Mesenchymal stem cell (in vitro differentiated cells and primary cell): ENCODE data around the gene PPP1R13L.

Experiments
- DNase-seq: peaks from one replicate; pipeline ENCODE4 v3.0.0-alpha.2; 2013
- H2AFZ ChIP-seq: one replicate; pipeline ENCODE4 v1.6.1; 2013; ENCODE audit warnings: low read depth, mild to moderate bottlenecking, control low read depth, inconsistent platforms, low read length, moderate library complexity
- H2AK5ac ChIP-seq: 2 replicates; pipeline ENCODE4 v1.6.1; 2013; ENCODE audit warnings: low read length, moderate library complexity, mild to moderate bottlenecking, inconsistent platforms; ENCODE audit not compliant: severe bottlenecking
- H2BK120ac ChIP-seq: one replicate; pipeline ENCODE4 v1.6.1; 2013; ENCODE audit warnings: low read depth, mild to moderate bottlenecking, inconsistent platforms, low read length, moderate library complexity
- H2BK12ac ChIP-seq, 2 experiments: one replicate each; pipeline ENCODE4 v1.6.1; 2013; ENCODE audit warnings: inconsistent platforms in 2 of 2, low read length in 2 of 2, mild to moderate bottlenecking in 2 of 2, moderate library complexity in 2 of 2, control low read depth in 1 of 2
- H2BK15ac ChIP-seq: one replicate; pipeline ENCODE4 v1.6.1; 2013; ENCODE audit warnings: mild to moderate bottlenecking, low read depth, inconsistent platforms; ENCODE audit not compliant: poor library complexity, severe bottlenecking
- H2BK5ac ChIP-seq: 2 replicates; pipeline ENCODE4 v1.6.1; 2013; ENCODE audit warnings: low read depth, mild to moderate bottlenecking, low read length, control low read depth, inconsistent platforms; ENCODE audit not compliant: poor library complexity, severe bottlenecking
- H3K14ac ChIP-seq, 2 experiments: one replicate each; pipeline ENCODE4 v1.6.1; 2013; ENCODE audit warnings: inconsistent platforms in 2 of 2, low read length in 2 of 2, control low read depth in 1 of 2, mild to moderate bottlenecking in 1 of 2, moderate library complexity in 1 of 2
- H3K18ac ChIP-seq, 2 experiments: one replicate each; pipeline ENCODE4 v1.6.1; 2013; ENCODE audit warnings: inconsistent platforms in 2 of 2, low read length in 2 of 2, control low read depth in 1 of 2, low read depth in 1 of 2, mild to moderate bottlenecking in 1 of 2
- H3K23ac ChIP-seq, 2 experiments: one replicate each; pipeline ENCODE4 v1.6.1; 2013; ENCODE audit warnings: inconsistent platforms in 2 of 2, low read length in 2 of 2, mild to moderate bottlenecking in 2 of 2, moderate library complexity in 2 of 2, control low read depth in 1 of 2
- H3K27ac ChIP-seq: 2 replicates; pipeline ENCODE4 v1.5.1; 2013; ENCODE audit warnings: mild to moderate bottlenecking, moderate library complexity, low read length, control low read depth, inconsistent platforms; ENCODE audit not compliant: poor library complexity, severe bottlenecking
- H3K27me3 ChIP-seq, 2 experiments: 2 replicates each; pipeline versions ENCODE4 v1.6.1 to v1.7.0; 2013; ENCODE audit warnings: low read length in 2 of 2, mild to moderate bottlenecking in 2 of 2, moderate library complexity in 2 of 2, control low read depth in 1 of 2, inconsistent platforms in 1 of 2; ENCODE audit not compliant: control insufficient read depth in 1 of 2, insufficient read depth in 1 of 2
- H3K36me3 ChIP-seq, 2 experiments: 2 replicates each; pipeline versions ENCODE4 v1.6.1 to v1.7.0; 2013; ENCODE audit warnings: low read length in 2 of 2, control low read depth in 1 of 2, inconsistent platforms in 1 of 2, low read depth in 1 of 2, mild to moderate bottlenecking in 1 of 2; ENCODE audit not compliant: insufficient read depth in 2 of 2, control insufficient read depth in 1 of 2
- H3K4ac ChIP-seq, 2 experiments: one replicate each; pipeline ENCODE4 v1.6.1; 2013; ENCODE audit warnings: inconsistent platforms in 2 of 2, low read length in 2 of 2, mild to moderate bottlenecking in 2 of 2, moderate library complexity in 2 of 2, control low read depth in 1 of 2, low read depth in 1 of 2
- H3K4me1 ChIP-seq: 2 replicates; pipeline ENCODE4 v1.6.1; 2013; ENCODE audit warnings: low read depth, low read length, control low read depth; ENCODE audit not compliant: control insufficient read depth, insufficient read depth
- H3K4me2 ChIP-seq: 2 replicates; pipeline ENCODE4 v1.6.1; 2013; ENCODE audit warnings: low read length, mild to moderate bottlenecking, inconsistent platforms; ENCODE audit not compliant: poor library complexity, severe bottlenecking
- H3K4me3 ChIP-seq, 2 experiments: 2 replicates each; pipeline versions ENCODE4 v1.5.1 to v1.7.0; 2013; ENCODE audit warnings: low read length in 2 of 2, mild to moderate bottlenecking in 2 of 2, control low read depth in 1 of 2, low read depth in 1 of 2; ENCODE audit not compliant: insufficient read depth in 1 of 2
- H3K79me1 ChIP-seq: replicated peaks from 2 replicates; pipeline ENCODE4 v1.6.1; 2013; ENCODE audit warnings: mild to moderate bottlenecking, control low read depth, low read length, inconsistent platforms; ENCODE audit not compliant: poor library complexity, severe bottlenecking
- H3K9ac ChIP-seq: 2 replicates; pipeline ENCODE4 v1.7.0; 2013; ENCODE audit warnings: mild to moderate bottlenecking, low read length, moderate library complexity
- H3K9me3 ChIP-seq: 2 replicates; pipeline ENCODE4 v1.7.0; 2013; ENCODE audit warnings: mild to moderate bottlenecking, low read length; ENCODE audit not compliant: control insufficient read depth
- H4K8ac ChIP-seq: one replicate; pipeline ENCODE4 v1.6.1; 2013; ENCODE audit warnings: inconsistent platforms, mild to moderate bottlenecking, low read length, moderate library complexity
- H4K91ac ChIP-seq: one replicate; pipeline ENCODE4 v1.6.1; 2013; ENCODE audit warnings: mild to moderate bottlenecking, low read length, inconsistent platforms
- WGBS: methylation state at CpG from one replicate; pipeline ENCODE4 v1.1.7; 2013; ENCODE audit warnings: mixed read lengths; 5-methylcytosine and 5-hydroxymethylcytosine counted together

Gene PPP1R13L

GRCh38 chr19:45357445-45357783, 47.5 kb downstream of the PPP1R13L start:
- no peak overlapping the region for H2BK12ac ChIP-seq
- WGBS, result 95% methylated on average over 11 of the region's 11 CpGs

GRCh38 chr19:45356760-45357444, 48.0 kb downstream of the PPP1R13L start:
- Histone ChIP-seq H4K8ac (no peak overlapping the region), H3K9me3 (no peaks in the 10 kb centered on the region), H2BK12ac (no peak overlapping the region), H3K4ac (no peak overlapping the region), H2AK5ac (no peak overlapping the region), H3K36me3 (peaks cover 79 to 86% of the 10 kb centered on the region in 2 experiments), H3K27me3 (no peaks in the 10 kb centered on the region), H3K27ac (no peak overlapping the region), H3K4me1 (no peaks in the 10 kb centered on the region), H3K18ac (no peak overlapping the region), H2BK5ac (no peak overlapping the region), H3K4me2 (no peak overlapping the region), H3K23ac (no peak overlapping the region), H2BK120ac (no peak overlapping the region), H3K79me1 (peaks cover 29% of the 10 kb centered on the region), H3K9ac (no peak overlapping the region), H4K91ac (no peak overlapping the region), H2BK15ac (no peak overlapping the region), H2AFZ (no peak overlapping the region), H3K14ac (no peak overlapping the region), H3K4me3 (no peak overlapping the region)
- DNase-seq, result no peak
- WGBS, result 94% methylated on average over 18 of the region's 20 CpGs

More at GRCh38 chr19:45357445-45357783, 47.5 kb downstream of the PPP1R13L start:
- Histone ChIP-seq H3K4ac (no peak overlapping the region), H3K4me1 (no peaks in the 10 kb centered on the region), H2BK15ac (no peak overlapping the region), H2AFZ (no peak overlapping the region), H2AK5ac (no peak overlapping the region), H3K9ac (no peak overlapping the region), H3K4me2 (no peak overlapping the region), H3K18ac (no peak overlapping the region), H4K8ac (no peak overlapping the region), H3K27me3 (no peaks in the 10 kb centered on the region), H3K27ac (no peak overlapping the region), H3K9me3 (no peaks in the 10 kb centered on the region), H4K91ac (no peak overlapping the region), H3K36me3 (peaks cover 79 to 86% of the 10 kb centered on the region in 2 experiments), H3K79me1 (peaks cover 32% of the 10 kb centered on the region), H3K4me3 (no peak overlapping the region), H2BK120ac (no peak overlapping the region), H3K14ac (no peak overlapping the region), H2BK5ac (no peak overlapping the region), H3K23ac (no peak overlapping the region)
- DNase-seq, result no peak

- Histone ChIP-seq H4K91ac (no peak overlapping the region), H3K4me1 (no peaks in the 10 kb centered on the region), H4K8ac (no peak overlapping the region), H3K23ac (no peak overlapping the region), H3K4ac (no peak overlapping the region), H3K27me3 (no peaks in the 10 kb centered on the region), H3K4me2 (no peak overlapping the region), H3K9ac (no peak overlapping the region), H3K18ac (no peak overlapping the region), H3K79me1 (peaks cover 24% of the 10 kb centered on the region), H2AK5ac (no peak overlapping the region), H2BK12ac (no peak overlapping the region), H2AFZ (no peak overlapping the region), H3K14ac (no peak overlapping the region), H3K27ac (no peak overlapping the region), H2BK5ac (no peak overlapping the region), H3K36me3 (peaks cover 81 to 86% of the 10 kb centered on the region in 2 experiments), H3K4me3 (no peak overlapping the region), H3K9me3 (no peaks in the 10 kb centered on the region), H2BK120ac (no peak overlapping the region), H2BK15ac (no peak overlapping the region)
- 98% methylated on average over 9 of the region's 9 CpGs for WGBS
- no peak for DNase-seq
Measured at GRCh38 chr19:45355910-45356309, 49.0 kb downstream of the PPP1R13L start.

GRCh38 chr19:45355402-45355801, 49.5 kb downstream of the PPP1R13L start:
- Histone ChIP-seq H2BK12ac (no peak overlapping the region), H2AFZ (no peak overlapping the region), H3K23ac (no peak overlapping the region), H2AK5ac (no peak overlapping the region), H3K9me3 (no peaks in the 10 kb centered on the region), H3K18ac (no peak overlapping the region), H3K4me2 (no peak overlapping the region), H2BK15ac (no peak overlapping the region), H4K91ac (no peak overlapping the region), H3K27me3 (no peaks in the 10 kb centered on the region), H2BK120ac (no peak overlapping the region), H4K8ac (no peak overlapping the region), H3K79me1 (peaks cover 24% of the 10 kb centered on the region), H3K4ac (no peak overlapping the region), H3K36me3 (peaks cover 84 to 91% of the 10 kb centered on the region in 2 experiments), H2BK5ac (no peak overlapping the region), H3K9ac (no peak overlapping the region), H3K4me3 (no peak overlapping the region), H3K14ac (no peak overlapping the region), H3K27ac (no peak overlapping the region), H3K4me1 (no peaks in the 10 kb centered on the region)
- WGBS, result 99% methylated on average over 9 of the region's 9 CpGs
- no peak for DNase-seq
